Astrocyte (in vitro differentiated cells and primary cell): ENCODE measurements around the gene DHX8. TPM values are rescaled to one million over a fixed set of nuclear protein-coding genes. Genes with fewer than 3 reads are reported as not detected.

Experiments
- DNase-seq: peaks from one replicate; pipeline ENCODE4 v3.0.0-alpha.2; 2010; ENCODE audit warnings: low read depth
- FAIRE-seq: peaks from 2 replicates; lab custom pipeline; 2011; peaks lifted over from hg19 to GRCh38; lab: Jason Lieb, UNC
- H2AFZ ChIP-seq: 2 replicates; pipeline ENCODE4 v1.6.0; 2012; ENCODE audit warnings: low read depth, low read length, inconsistent platforms
- H3K27ac ChIP-seq: 2 replicates; pipeline ENCODE4 v1.5.1; 2011; ENCODE audit warnings: low read depth, low read length, inconsistent platforms
- H3K27me3 ChIP-seq: 2 replicates; pipeline ENCODE4 v1.6.0; 2011; ENCODE audit warnings: low read length, inconsistent platforms; ENCODE audit not compliant: insufficient read depth
- H3K36me3 ChIP-seq: 2 replicates; pipeline ENCODE4 v1.5.1; 2011; ENCODE audit warnings: low read length, inconsistent platforms; ENCODE audit not compliant: insufficient read depth
- H3K4me1 ChIP-seq: 2 replicates; pipeline ENCODE4 v1.5.1; 2011; ENCODE audit warnings: low read length, inconsistent platforms; ENCODE audit not compliant: insufficient read depth
- H3K4me2 ChIP-seq: 2 replicates; pipeline ENCODE4 v1.6.0; 2012; ENCODE audit warnings: low read length, inconsistent platforms
- H3K4me3 ChIP-seq: 2 replicates; pipeline ENCODE4 v1.5.1; 2011; ENCODE audit warnings: low read depth, mild to moderate bottlenecking, low read length, inconsistent platforms; ENCODE audit not compliant: insufficient read depth
- H3K79me2 ChIP-seq: 2 replicates; pipeline ENCODE4 v1.6.0; 2012; ENCODE audit warnings: mild to moderate bottlenecking, low read length, inconsistent platforms; ENCODE audit not compliant: insufficient read depth
- H3K9ac ChIP-seq: 2 replicates; pipeline ENCODE4 v1.6.0; 2012; ENCODE audit warnings: mild to moderate bottlenecking, low read length, inconsistent platforms
- H3K9me3 ChIP-seq: 2 replicates; pipeline ENCODE4 v1.5.1; 2012; ENCODE audit warnings: low read depth, mild to moderate bottlenecking, low read length, inconsistent platforms; ENCODE audit not compliant: insufficient read depth
- H4K20me1 ChIP-seq: 2 replicates; pipeline ENCODE4 v1.6.0; 2012; ENCODE audit warnings: low read length, inconsistent platforms; ENCODE audit not compliant: insufficient read depth
- H3K27ac Mint-ChIP-seq: one replicate; pipeline ENCODE4 v1.8.0; 2021; ENCODE audit warnings: mild to moderate bottlenecking, mixed read lengths; ENCODE audit not compliant: unreplicated experiment
- H3K27me3 Mint-ChIP-seq: one replicate; pipeline ENCODE4 v1.8.0; 2021; ENCODE audit warnings: low read depth, mixed read lengths; ENCODE audit not compliant: unreplicated experiment
- H3K36me3 Mint-ChIP-seq: one replicate; pipeline ENCODE4 v1.8.0; 2021; ENCODE audit warnings: low read depth, mixed read lengths; ENCODE audit not compliant: unreplicated experiment
- H3K4me1 Mint-ChIP-seq: one replicate; pipeline ENCODE4 v1.8.0; 2021; ENCODE audit warnings: low read depth, mixed read lengths; ENCODE audit not compliant: unreplicated experiment
- H3K4me3 Mint-ChIP-seq: one replicate; pipeline ENCODE4 v1.8.0; 2021; ENCODE audit warnings: mild to moderate bottlenecking, moderate library complexity, mixed read lengths; ENCODE audit not compliant: unreplicated experiment
- H3K9me3 Mint-ChIP-seq: one replicate; pipeline ENCODE4 v1.8.0; 2021; ENCODE audit warnings: mild to moderate bottlenecking, mixed read lengths; ENCODE audit not compliant: unreplicated experiment
- CTCF ChIP-seq: IDR thresholded peaks from 2 replicates; pipeline ENCODE4 v1.5.1; 2011; ENCODE audit warnings: low read depth, mild to moderate bottlenecking, inconsistent platforms, low read length, moderate library complexity; ENCODE audit not compliant: insufficient read depth
- EZH2 ChIP-seq: IDR thresholded peaks from 2 replicates; pipeline ENCODE4 v1.6.1; 2012; ENCODE audit warnings: mild to moderate bottlenecking, low read length, inconsistent platforms; ENCODE audit not compliant: insufficient read depth
- total RNA-seq: library from RNA; stranded (reverse); gene quantifications from 2 replicates; pipeline ENCODE4 v1.2.1, GENCODE V29; 2021

DHX8 gene
- total RNA-seq, 1 donor from 2014 or later = 48.5 TPM

- Mint-ChIP-seq H3K9me3 (peaks cover 5% of the 10 kb centered on the region), H3K27me3 (peaks cover 11% of the 10 kb centered on the region), H3K4me3 (no peak overlapping the region), H3K4me1 (peaks cover 25% of the 10 kb centered on the region), H3K27ac (peak overlapping the region; percentile 37), H3K36me3 (no peaks in the 10 kb centered on the region)
- Histone ChIP-seq H4K20me1 (no peaks in the 10 kb centered on the region), H3K27ac (peak overlapping the region; percentile 87), H3K4me3 (no peak overlapping the region), H3K9ac (peak overlapping the region; percentile 61), H3K36me3 (no peaks in the 10 kb centered on the region), H3K4me1 (peaks cover 22% of the 10 kb centered on the region), H3K27me3 (no peaks in the 10 kb centered on the region), H2AFZ (no peak overlapping the region), H3K9me3 (no peaks in the 10 kb centered on the region), H3K79me2 (no peaks in the 10 kb centered on the region), H3K4me2 (peak overlapping the region; percentile 65)
- no peak for FAIRE-seq
- no peak for TF ChIP-seq CTCF
- no peak for TF ChIP-seq EZH2
- peak; percentile 90 for DNase-seq
These were observed 15.1 kb upstream of the DHX8 start for GRCh38 chr17:43468691-43469139.

GRCh38 chr17:43469145-43469544 is 14.6 kb upstream of the DHX8 start:
- Mint-ChIP-seq H3K36me3 (no peaks in the 10 kb centered on the region), H3K4me3 (peak overlapping the region; percentile 30), H3K4me1 (peaks cover 25% of the 10 kb centered on the region), H3K27me3 (peaks cover 11% of the 10 kb centered on the region), H3K27ac (peak overlapping the region; percentile 75), H3K9me3 (peaks cover 5% of the 10 kb centered on the region)
- peak overlapping the region; percentile 6 for H2AFZ ChIP-seq
- H3K79me2 ChIP-seq = no peaks in the 10 kb centered on the region
- H3K27me3 ChIP-seq = no peaks in the 10 kb centered on the region
- H3K4me1 ChIP-seq = peaks cover 22% of the 10 kb centered on the region
- H3K27ac ChIP-seq = peak overlapping the region; percentile 87
- DNase-seq = peak; percentile 98
- no peaks in the 10 kb centered on the region for H3K9me3 ChIP-seq
- no peaks in the 10 kb centered on the region for H3K36me3 ChIP-seq
- H3K9ac ChIP-seq = peak overlapping the region; percentile 61
- H4K20me1 ChIP-seq = no peaks in the 10 kb centered on the region
- peak; percentile 93 for FAIRE-seq
- no peak for TF ChIP-seq CTCF
- no peak for TF ChIP-seq EZH2
- no peak overlapping the region for H3K4me3 ChIP-seq
- peak overlapping the region; percentile 65 for H3K4me2 ChIP-seq

DNA sequence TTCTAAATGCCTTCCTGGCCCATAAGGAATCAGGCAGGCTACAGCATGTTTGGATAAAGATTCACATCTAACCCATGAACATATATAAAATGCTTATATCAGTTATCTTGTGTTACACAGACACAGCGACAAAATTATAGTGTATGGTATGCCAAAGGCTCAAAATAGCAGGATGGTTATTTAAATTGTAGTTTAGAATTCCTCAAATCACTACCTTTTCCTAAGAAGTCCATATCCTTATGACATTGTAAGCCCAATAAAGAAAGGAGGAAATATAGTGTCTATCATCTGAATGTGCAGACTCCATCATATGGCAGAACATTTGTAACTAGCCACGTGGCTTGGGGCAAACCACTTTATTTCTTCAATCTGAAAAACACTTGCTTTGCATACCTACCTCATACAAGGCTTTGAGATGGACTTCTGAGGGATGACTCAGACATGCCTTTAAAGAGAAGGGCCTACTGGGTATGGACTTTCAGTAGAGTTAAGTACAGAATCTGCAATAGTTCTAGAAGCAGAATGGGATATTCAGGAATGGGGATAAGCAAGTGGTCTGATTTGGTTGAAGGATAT is 12.1 kb upstream of the DHX8 start:
- Mint-ChIP-seq H3K27ac (no peak overlapping the region), H3K36me3 (no peaks in the 10 kb centered on the region)
- H3K9ac ChIP-seq = no peak overlapping the region

More for the DNA sequence above, 12.1 kb upstream of the DHX8 start:
- peaks cover 22% of the 10 kb centered on the region for H3K4me1 ChIP-seq
- Mint-ChIP-seq H3K4me3 (no peak overlapping the region), H3K9me3 (peaks cover 5% of the 10 kb centered on the region), H3K27me3 (peaks cover 4% of the 10 kb centered on the region), H3K4me1 (peaks cover 25% of the 10 kb centered on the region)
- H3K27ac ChIP-seq = no peak overlapping the region
- peak; percentile 30 for DNase-seq
- no peaks in the 10 kb centered on the region for H3K9me3 ChIP-seq
- no peaks in the 10 kb centered on the region for H3K27me3 ChIP-seq
- H3K36me3 ChIP-seq = no peaks in the 10 kb centered on the region
- H2AFZ ChIP-seq = no peak overlapping the region
- no peak overlapping the region for H3K4me2 ChIP-seq
- no peaks in the 10 kb centered on the region for H4K20me1 ChIP-seq
- H3K4me3 ChIP-seq = no peak overlapping the region
- TF ChIP-seq EZH2 (no peak), CTCF (no peak)
- no peaks in the 10 kb centered on the region for H3K79me2 ChIP-seq
- FAIRE-seq = peak; percentile 20
